HepG2 (cell line): ENCODE measurements around the gene HAGH. TPM values are rescaled to one million over a fixed set of nuclear protein-coding genes. Genes with fewer than 3 reads are reported as not detected.

ENCODE experiments used
- BRCA1 ChIP-seq: sonication (generic); formaldehyde crosslinking; IDR thresholded peaks from 2 replicates; pipeline ENCODE4 v1.4.0; 2020; ENCODE audit warnings: missing genetic modification reagents
- CCAR2 ChIP-seq: fragments of 200-400 bp; formaldehyde crosslinking; optimal IDR thresholded peaks from 2 replicates; pipeline ENCODE3; 2018; ENCODE audit warnings: low read depth, mild to moderate bottlenecking, low read length, moderate library complexity
- FLYWCH1 ChIP-seq: sonication (generic); formaldehyde crosslinking; IDR thresholded peaks from 2 replicates; pipeline ENCODE4 v1.8.1; 2023; ENCODE audit warnings: mild to moderate bottlenecking, missing genetic modification reagents
- HMG20A ChIP-seq: IDR thresholded peaks from 2 replicates; pipeline ENCODE4 v1.6.1; 2016; ENCODE audit warnings: borderline replicate concordance
- JUN ChIP-seq: sonication (generic); formaldehyde crosslinking; IDR thresholded peaks from 2 replicates; pipeline ENCODE4 v1.4.0; 2020; ENCODE audit warnings: mild to moderate bottlenecking, missing genetic modification reagents
- KLF11 ChIP-seq: IDR thresholded peaks from 2 replicates; pipeline ENCODE4 v1.6.1; 2016; ENCODE audit warnings: missing compliant biosample characterization
- KLF12 ChIP-seq: sonication (generic); formaldehyde crosslinking; IDR thresholded peaks from 2 replicates; pipeline ENCODE4 v1.4.0; 2020; ENCODE audit warnings: missing genetic modification reagents, borderline replicate concordance
- MED13 ChIP-seq: sonication (generic); formaldehyde crosslinking; IDR thresholded peaks from 2 replicates; pipeline ENCODE4 v1.5.0; 2020; ENCODE audit warnings: missing genetic modification reagents
- MIXL1 ChIP-seq: IDR thresholded peaks from 2 replicates; pipeline ENCODE4 v1.6.1; 2016
- PHF20 ChIP-seq: sonication (generic); formaldehyde crosslinking; IDR thresholded peaks from 2 replicates; pipeline ENCODE4 v1.5.0; 2020; ENCODE audit warnings: mild to moderate bottlenecking, missing genetic modification reagents
- RBFOX2 ChIP-seq: fragments of 200-400 bp; formaldehyde crosslinking; IDR thresholded peaks from 2 replicates; pipeline ENCODE4 v1.6.1; 2017; ENCODE audit warnings: low read depth, mild to moderate bottlenecking, low read length
- SATB2 ChIP-seq: sonication (generic); formaldehyde crosslinking; IDR thresholded peaks from 2 replicates; pipeline ENCODE4 v1.5.0; 2020; ENCODE audit warnings: missing genetic modification reagents
- SCMH1 ChIP-seq: sonication (generic); formaldehyde crosslinking; IDR thresholded peaks from 2 replicates; pipeline ENCODE4 v1.9.0; 2021; ENCODE audit warnings: missing genetic modification reagents, mild to moderate bottlenecking, borderline replicate concordance
- SRSF9 ChIP-seq: fragments of 200-400 bp; formaldehyde crosslinking; IDR thresholded peaks from 2 replicates; pipeline ENCODE4 v1.6.1; 2018; ENCODE audit warnings: borderline replicate concordance, mild to moderate bottlenecking, low read depth, low read length; ENCODE audit not compliant: insufficient read depth, poor library complexity, severe bottlenecking
- SUZ12 ChIP-seq: fragments of 150-350 bp; IDR thresholded peaks from 2 replicates; pipeline ENCODE4 v1.6.1; 2014; ENCODE audit warnings: low read depth, low read length
- TAF15 ChIP-seq: fragments of 200-400 bp; formaldehyde crosslinking; IDR thresholded peaks from one replicate; pipeline ENCODE4 v1.6.1; 2018; ENCODE audit warnings: mild to moderate bottlenecking, low read depth, low read length; ENCODE audit not compliant: poor library complexity, severe bottlenecking
- ZNF160 ChIP-seq: sonication (generic); formaldehyde crosslinking; IDR thresholded peaks from 2 replicates; pipeline ENCODE4 v1.8.0; 2022; ENCODE audit warnings: mild to moderate bottlenecking, inconsistent platforms, missing genetic modification reagents
- ZNF251 ChIP-seq: sonication (generic); formaldehyde crosslinking; IDR thresholded peaks from 2 replicates; pipeline ENCODE4 v1.9.0; 2021; ENCODE audit warnings: mild to moderate bottlenecking, missing genetic modification reagents
- ZNF337 ChIP-seq: sonication (generic); formaldehyde crosslinking; IDR thresholded peaks from 2 replicates; pipeline ENCODE4 v1.5.1; 2020; ENCODE audit warnings: missing genetic modification reagents, low read depth, mild to moderate bottlenecking, borderline replicate concordance
- ZNF367 ChIP-seq: sonication (generic); formaldehyde crosslinking; IDR thresholded peaks from 2 replicates; pipeline ENCODE4 v1.4.0; 2020; ENCODE audit warnings: missing genetic modification reagents, borderline replicate concordance
- ZNF441 ChIP-seq: sonication (generic); formaldehyde crosslinking; IDR thresholded peaks from 2 replicates; pipeline ENCODE4 v1.7.0; 2021; ENCODE audit warnings: missing genetic modification reagents, borderline replicate concordance
- ZNF484 ChIP-seq: sonication (generic); formaldehyde crosslinking; IDR thresholded peaks from 2 replicates; pipeline ENCODE4 v1.5.1; 2020; ENCODE audit warnings: mild to moderate bottlenecking, low read depth, missing genetic modification reagents, borderline replicate concordance
- ZNF567 ChIP-seq: sonication (generic); formaldehyde crosslinking; IDR thresholded peaks from 2 replicates; pipeline ENCODE4 v1.8.1; 2023; ENCODE audit warnings: mild to moderate bottlenecking, missing genetic modification reagents, borderline replicate concordance
- ZNF761 ChIP-seq: sonication (generic); formaldehyde crosslinking; conservative IDR thresholded peaks from 2 replicates; pipeline ENCODE4 v1.4.0; 2020; ENCODE audit warnings: mild to moderate bottlenecking, missing genetic modification reagents
- ZNF776 ChIP-seq: sonication (generic); formaldehyde crosslinking; IDR thresholded peaks from 2 replicates; pipeline ENCODE4 v1.4.0; 2020; ENCODE audit warnings: mild to moderate bottlenecking, missing genetic modification reagents
- ZSCAN22 ChIP-seq: sonication (generic); formaldehyde crosslinking; IDR thresholded peaks from 2 replicates; pipeline ENCODE4 v1.4.0; 2020; ENCODE audit warnings: mild to moderate bottlenecking, missing genetic modification reagents
- polyA plus RNA-seq, 8 experiments: library from polyadenylated mRNA; depleted of rRNA in 3 of 8; stranded (reverse) in 7 of 8; unstranded in 1 of 8; fragments of >200 nt; fragmentation: Illumina TruSeq in 4 of 8; extraction: Trizol in 4 of 8; gene quantifications; 2 replicates each; pipeline versions ENCODE4 v1.2.1 to v1.2.3, GENCODE V29; 2011 to 2016; ENCODE audit warnings: low read depth in 4 of 8, missing spikeins in 1 of 8, mixed read lengths in 1 of 8; ENCODE audit not compliant: insufficient read depth in 1 of 8
- total RNA-seq, 5 experiments: library from RNA; depleted of rRNA; stranded (reverse); fragments of >200 nt; fragmentation: Illumina TruSeq; extraction: Trizol; gene quantifications; 2 replicates each; pipeline ENCODE4 v1.2.3, GENCODE V29; 2016; ENCODE audit warnings: low read depth in 1 of 5
- TF ChIP-seq, protein P1 (sequence below): sonication (generic); formaldehyde crosslinking; IDR thresholded peaks from 2 replicates; pipeline ENCODE4 v1.4.0; 2020; ENCODE audit warnings: mild to moderate bottlenecking, missing genetic modification reagents
- TF ChIP-seq, protein P2 (sequence below), 2 experiments: sonication (generic) in 1 of 2; formaldehyde crosslinking in 1 of 2; IDR thresholded peaks; 2 replicates each; pipeline versions ENCODE4 v1.4.0 to v1.6.1; 2018 to 2020; ENCODE audit warnings: missing genetic modification reagents in 2 of 2, borderline replicate concordance in 1 of 2, low read depth in 1 of 2, mild to moderate bottlenecking in 1 of 2, missing biosample characterization in 1 of 2

HAGH gene
- total and polyA plus RNA-seq, 2 of the 13 experiments (the other 11 are each of a cell fraction or from before 2014, with no cell fraction given) = 70.4 to 95.4 TPM

DNA sequence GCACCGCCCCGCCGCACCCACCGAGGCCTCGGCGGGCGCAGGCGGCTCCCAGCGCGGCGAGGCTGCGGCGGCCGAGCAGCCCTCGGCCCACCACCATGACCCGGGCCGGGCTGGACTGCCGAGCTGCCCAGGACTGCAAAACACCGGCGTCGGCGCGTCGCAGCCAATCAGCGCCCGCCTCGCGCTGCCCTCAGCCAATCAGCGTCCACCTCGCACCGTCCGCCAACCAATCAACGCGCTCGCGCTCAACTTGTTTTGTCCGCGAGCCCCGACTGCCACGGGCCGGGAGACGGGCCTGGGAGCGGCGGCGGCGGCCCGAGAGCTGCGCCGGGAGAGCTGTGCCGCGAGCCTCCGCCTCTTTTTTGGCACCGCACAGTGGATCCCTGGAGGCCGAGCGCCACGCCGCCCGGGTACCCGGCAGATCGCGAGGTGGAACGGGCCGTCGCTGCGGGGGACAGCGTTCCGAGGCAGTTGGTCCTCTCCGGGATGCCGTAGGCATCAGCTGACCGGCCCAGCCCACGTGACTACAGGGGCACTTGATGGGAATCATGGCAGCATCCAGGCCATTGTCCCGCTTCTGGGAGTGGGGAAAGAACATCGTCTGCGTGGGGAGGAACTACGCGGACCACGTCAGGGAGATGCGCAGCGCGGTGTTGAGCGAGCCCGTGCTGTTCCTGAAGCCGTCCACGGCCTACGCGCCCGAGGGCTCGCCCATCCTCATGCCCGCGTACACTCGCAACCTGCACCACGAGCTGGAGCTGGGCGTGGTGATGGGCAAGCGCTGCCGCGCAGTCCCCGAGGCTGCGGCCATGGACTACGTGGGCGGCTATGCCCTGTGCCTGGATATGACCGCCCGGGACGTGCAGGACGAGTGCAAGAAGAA is at the start of gene HAGH, which contains the start of gene FAHD1 (continued):
- TF ChIP-seq KLF11 = no peak
- TF ChIP-seq ZNF160 (CRISPR knock-in tag) = peak; percentile 56
- no peak; the same call in 1 of the 2 replicates for TF ChIP-seq ZNF337 (CRISPR knock-in tag)
- no peak for TF ChIP-seq ZNF251
- TF ChIP-seq SUZ12 = no peak
- TF ChIP-seq ZNF367 = no peak
- TF ChIP-seq ZSCAN22 (CRISPR knock-in tag) = peak; percentile 51; the same call in 1 of the 2 replicates
- TF ChIP-seq ZNF484 (CRISPR knock-in tag) = 0 out of 2 replicates have a peak, but pooled peaks have one; percentile 22
- TF ChIP-seq JUN (CRISPR knock-in tag) = 0 out of 2 replicates have a peak, but pooled peaks have one; percentile 25
- TF ChIP-seq, protein P1, sequence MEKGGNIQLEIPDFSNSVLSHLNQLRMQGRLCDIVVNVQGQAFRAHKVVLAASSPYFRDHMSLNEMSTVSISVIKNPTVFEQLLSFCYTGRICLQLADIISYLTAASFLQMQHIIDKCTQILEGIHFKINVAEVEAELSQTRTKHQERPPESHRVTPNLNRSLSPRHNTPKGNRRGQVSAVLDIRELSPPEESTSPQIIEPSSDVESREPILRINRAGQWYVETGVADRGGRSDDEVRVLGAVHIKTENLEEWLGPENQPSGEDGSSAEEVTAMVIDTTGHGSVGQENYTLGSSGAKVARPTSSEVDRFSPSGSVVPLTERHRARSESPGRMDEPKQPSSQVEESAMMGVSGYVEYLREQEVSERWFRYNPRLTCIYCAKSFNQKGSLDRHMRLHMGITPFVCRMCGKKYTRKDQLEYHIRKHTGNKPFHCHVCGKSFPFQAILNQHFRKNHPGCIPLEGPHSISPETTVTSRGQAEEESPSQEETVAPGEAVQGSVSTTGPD (CRISPR knock-in tag) = no peak
- peak; percentile 94 for TF ChIP-seq PHF20
- TF ChIP-seq SCMH1 (CRISPR knock-in tag) = no peak
- TF ChIP-seq SRSF9 = no peak
- TF ChIP-seq HMG20A (CRISPR knock-in tag) = no peak
- no peak for TF ChIP-seq BRCA1 (CRISPR knock-in tag)
- TF ChIP-seq KLF12 (CRISPR knock-in tag) = peak; percentile 77; the same call in 1 of the 2 replicates
- TF ChIP-seq MIXL1 = peak; percentile 77
- TF ChIP-seq SATB2 (CRISPR knock-in tag) = no peak
- TF ChIP-seq ZNF776 (CRISPR knock-in tag) = peak; percentile 85
- peak; percentile 77; the same call in 1 of the 2 replicates for TF ChIP-seq ZNF441 (CRISPR knock-in tag)
- TF ChIP-seq, protein P2, sequence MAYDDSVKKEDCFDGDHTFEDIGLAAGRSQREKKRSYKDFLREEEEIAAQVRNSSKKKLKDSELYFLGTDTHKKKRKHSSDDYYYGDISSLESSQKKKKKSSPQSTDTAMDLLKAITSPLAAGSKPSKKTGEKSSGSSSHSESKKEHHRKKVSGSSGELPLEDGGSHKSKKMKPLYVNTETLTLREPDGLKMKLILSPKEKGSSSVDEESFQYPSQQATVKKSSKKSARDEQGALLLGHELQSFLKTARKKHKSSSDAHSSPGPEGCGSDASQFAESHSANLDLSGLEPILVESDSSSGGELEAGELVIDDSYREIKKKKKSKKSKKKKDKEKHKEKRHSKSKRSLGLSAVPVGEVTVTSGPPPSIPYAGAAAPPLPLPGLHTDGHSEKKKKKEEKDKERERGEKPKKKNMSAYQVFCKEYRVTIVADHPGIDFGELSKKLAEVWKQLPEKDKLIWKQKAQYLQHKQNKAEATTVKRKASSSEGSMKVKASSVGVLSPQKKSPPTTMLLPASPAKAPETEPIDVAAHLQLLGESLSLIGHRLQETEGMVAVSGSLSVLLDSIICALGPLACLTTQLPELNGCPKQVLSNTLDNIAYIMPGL (CRISPR knock-in tag; IDR thresholded peaks at IDR 0.05; ENCODE audit: borderline replicate concordance in 1 of 2, low read depth in 1 of 2) = peak; percentile 87 to 90; a peak in 3 of 4 replicates
- TF ChIP-seq FLYWCH1 (CRISPR knock-in tag) = no peak
- TF ChIP-seq MED13 (CRISPR knock-in tag) = peak; percentile 81
- TF ChIP-seq ZNF567 (CRISPR knock-in tag) = no peak
- TF ChIP-seq ZNF761 (CRISPR knock-in tag) = no peak
- peak; percentile 94 for TF ChIP-seq RBFOX2
- peak; percentile 74 for TF ChIP-seq TAF15
- no peak for TF ChIP-seq CCAR2
